Effector CD8-positive, alpha-beta T cell (primary cell): ENCODE data around the gene PSENEN.

Experiments used
- DNase-seq: peaks from one replicate; lab custom pipeline; 2025; lab: John Stamatoyannopoulos, UW

The PSENEN gene

DNA sequence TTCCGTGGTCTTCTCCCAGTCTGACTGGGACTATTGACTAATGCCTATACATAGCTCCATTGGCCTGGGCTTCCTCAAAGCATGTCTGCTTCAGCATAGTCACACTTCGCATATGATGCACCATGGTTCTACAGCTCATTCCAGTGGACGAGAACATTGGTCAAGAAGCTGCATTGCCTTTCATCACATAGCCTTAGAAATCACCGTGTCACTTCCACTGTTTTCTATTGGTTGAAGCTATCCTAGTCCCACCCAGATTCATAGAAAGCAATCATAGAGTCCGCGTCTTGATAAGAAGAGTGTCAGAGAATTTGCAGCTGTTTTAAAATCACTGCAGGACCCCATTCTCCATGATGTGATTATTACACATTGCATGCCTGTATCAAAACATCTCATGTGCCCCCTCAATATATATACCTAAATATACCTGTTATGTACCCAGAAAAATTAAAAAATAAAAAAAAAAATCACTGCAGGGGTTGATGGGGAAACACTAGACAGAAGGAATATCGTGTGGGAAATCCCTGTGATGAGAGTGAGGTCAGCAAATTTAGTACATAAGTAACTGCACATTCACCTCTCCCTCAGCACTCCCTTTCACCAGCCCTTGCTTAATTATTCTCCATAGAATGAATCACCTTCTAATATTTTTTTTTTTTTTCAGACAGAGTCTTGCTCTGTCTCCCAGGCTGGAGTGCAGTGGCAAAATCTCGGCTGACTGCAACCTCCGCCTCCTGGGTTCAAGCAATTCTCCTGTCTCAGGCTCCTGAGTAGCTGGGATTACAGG, 27.8 kb downstream of the PSENEN start:
- DNase-seq = no peak

DNA sequence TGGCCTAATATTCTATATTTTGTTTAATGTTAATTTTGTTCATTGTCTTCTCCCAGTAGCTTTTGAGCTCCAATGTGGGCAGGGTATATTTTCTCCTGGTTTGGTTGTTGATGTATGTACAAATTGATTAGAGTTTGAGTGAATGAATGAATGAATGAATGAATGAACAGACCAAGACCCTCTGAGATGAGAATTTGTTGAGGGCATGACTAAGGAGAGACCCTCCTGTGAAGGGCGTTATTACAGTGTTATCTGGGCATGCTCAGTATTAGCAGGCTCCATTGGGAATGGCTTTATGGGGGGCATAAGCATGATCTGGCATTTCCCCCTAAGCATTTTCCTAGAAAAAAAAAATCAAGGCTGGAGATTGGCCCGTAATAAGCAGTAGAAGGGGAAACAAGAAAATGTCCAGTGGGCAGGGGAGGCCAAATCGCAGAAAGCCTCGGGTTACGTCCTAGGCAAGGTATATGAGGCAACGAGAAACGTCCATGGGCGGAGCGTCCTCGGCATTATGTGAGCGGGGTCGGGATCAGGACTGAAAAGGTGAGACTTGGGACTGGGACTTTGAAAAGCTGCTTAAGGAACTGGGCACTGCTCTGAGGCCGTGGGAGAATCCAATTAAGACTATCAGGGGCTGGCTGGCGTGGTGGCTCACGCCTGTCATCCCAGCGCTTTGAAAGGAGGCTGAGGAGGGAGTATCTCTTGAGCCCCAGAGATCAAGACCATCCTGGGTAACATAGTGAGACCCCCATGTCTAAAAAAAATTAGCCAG, 29.0 kb downstream of the PSENEN start:
- DNase-seq = no peak

DNA sequence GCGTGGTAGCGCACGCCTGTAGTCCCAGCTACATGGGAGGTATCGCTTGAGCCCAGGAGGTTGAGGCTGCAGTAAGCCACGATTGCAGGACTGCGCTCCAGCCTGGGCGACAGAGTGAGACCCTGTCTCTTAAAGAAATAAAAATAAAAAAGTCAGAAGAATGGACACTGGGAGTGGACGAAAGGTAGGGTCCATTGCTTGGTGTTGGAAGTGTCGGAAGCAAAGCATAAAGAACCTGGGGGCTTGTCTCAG, 29.5 kb downstream of the PSENEN start:
- DNase-seq = no peak

DNA sequence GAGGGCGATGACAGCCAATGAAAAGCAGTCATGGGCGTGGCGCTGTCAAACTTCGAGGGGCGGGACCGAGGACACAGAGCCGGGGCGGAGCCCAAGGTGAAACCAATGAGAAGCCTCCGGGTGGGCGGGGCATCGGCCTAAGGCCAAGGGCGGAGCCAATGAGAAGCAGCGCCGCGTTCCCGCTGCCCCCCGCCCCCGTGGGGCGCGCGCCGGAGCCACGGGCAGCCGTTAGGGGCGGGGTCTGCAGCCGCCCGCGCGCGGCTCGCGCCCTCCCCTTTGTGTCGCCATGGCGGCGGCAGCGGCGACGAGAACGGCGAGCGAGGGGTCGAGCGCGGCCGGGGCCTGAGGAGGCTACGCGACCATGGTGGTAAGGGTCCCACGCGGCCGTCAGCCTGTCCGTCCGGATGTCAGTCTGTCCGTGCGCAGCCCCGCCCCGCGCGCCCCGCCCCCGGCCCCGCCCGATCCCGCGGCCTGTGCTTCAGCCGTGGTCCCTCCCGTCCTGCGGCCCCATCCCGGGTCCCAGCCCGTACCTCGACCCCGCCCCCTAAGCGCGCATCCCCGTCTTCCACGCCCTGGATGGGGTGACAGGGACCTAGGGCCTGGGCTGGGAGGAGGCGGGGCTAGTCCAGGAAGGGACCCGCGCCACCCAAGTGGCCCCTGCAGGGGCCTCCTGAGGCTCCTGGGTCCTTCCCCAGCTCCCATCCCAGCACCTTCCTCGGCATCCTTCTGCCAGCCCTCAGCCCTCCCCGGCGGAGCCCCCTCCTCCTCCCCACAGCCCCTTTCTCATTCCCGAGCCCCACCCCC, 30.0 kb downstream of the PSENEN start, which contains the start of gene ARHGAP33:
ARHGAP33 (plus strand) TSS at position 267 of the 804 bp plus-strand sequence; CDS start at position 362, 95 bp downstream.
- DNase-seq = peak; percentile 99

DNA sequence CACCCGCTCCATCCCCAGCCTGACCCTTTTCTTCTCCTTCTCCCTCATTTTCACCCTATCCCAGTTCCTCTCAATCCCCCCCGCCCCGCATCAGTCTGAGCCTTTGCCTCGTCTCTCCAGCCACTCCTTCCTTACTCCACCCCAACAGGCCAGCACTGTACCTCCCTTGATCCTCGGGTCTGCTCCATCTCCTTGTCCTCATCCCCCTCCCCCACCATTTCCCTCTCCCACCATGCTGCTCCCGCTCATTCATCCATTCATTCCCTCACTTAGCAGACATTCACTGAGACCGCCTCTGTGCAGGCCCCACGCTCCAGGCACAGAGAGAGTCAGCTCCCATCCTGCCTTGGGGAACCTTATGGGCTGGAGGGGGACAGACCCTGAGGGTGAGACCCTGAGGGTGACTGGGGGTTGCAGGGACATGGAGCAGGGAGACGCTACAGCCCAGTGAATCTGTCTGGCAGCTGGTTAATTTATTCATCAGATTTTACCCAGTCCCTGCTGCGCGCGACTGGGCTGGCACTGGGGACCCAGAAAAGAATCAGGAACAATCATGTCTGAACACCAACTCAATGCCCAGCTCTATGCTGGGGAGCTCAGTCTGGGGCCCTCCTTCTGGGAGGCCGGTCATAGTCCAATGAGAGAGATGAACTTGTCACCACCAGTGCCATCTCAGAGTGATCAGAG, 30.8 kb downstream of the PSENEN start:
- no peak for DNase-seq

DNA sequence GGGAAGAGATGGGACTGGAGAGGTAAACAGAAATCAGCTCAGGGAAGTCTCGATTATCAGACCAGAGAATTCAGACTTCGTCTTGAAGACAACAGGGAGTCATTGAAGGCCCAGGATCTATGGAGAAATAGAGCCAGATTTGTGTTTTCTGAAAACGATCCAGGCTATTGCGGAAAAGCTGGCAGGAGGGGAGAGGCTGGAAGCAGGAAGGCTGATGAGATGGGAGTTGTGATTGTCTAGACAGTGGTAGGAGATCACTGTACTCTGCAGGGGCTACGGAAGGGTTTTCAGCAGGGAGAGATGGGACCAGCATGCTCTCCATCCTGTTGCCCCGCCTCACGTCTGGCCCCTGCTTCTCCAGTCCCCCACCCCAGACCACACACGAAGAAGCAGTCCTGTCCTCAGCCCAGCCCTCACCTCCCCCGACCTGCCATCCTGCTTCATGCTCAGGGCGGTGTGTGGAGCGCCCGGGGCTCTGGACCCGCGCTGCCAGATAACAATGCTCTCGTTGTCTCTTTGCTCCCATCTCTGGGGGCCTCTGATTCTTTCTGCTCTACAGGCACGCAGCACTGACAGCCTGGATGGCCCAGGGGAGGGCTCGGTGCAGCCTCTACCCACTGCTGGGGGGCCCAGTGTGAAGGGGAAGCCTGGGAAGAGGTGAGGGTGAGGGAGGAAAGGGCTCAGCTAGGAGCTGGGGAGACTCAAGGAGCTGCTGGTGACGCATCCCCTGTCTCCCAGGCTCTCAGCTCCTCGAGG, 31.8 kb downstream of the PSENEN start:
- DNase-seq = no peak

DNA sequence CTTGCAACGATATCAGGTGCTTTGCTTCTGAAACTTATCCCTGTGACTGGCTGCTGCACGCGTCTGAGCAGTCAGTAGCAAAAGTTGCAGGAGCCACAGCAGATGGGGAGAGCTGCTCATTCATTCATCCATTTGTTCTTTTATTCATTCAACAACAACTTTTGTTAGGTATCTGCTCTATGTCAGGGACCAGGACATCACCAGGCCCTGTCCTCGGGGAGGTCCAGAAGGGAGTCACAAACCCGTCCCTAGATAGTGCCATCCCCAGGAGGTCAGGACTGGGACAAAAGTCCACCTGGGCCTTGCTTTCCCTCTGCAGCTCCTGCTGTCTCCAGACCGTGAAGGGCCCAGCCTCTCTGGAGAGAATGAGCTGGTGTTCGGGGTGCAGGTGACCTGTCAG, 32.5 kb downstream of the PSENEN start:
- no peak for DNase-seq

DNA sequence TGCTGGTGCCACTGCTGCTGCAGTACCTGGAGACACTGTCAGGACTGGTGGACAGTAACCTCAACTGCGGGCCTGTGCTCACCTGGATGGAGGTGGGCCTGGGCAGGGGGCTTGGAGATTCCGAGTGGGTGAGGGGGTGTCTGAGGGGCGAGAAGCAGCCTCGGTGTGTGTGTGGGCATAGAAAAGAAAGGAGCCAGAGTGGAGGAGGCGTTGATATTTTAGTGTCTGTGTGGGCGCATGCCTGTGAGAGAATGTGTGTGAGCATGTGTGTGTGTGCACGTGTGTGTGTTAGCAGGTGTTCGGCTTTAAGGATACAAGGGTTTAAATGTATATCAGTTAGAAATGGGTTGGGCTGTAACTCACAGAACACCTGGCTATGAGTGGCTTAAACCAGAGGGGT, 33.6 kb downstream of the PSENEN start:
- DNase-seq = no peak

DNA sequence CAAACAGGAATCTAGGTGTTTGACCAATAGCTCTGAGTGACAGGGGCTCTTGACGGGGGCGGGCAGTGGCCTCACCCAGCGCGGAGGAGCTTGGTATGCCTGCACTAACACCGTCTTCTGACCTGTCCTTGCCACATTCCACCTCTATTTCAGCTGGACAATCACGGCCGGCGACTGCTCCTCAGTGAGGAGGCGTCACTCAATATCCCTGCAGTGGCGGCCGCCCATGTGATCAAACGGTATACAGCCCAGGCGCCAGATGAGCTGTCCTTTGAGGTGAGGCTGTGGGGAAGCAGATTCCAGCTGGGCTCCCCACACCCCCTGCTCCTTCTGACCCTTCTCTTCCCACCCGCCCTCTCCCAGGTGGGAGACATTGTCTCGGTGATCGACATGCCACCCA, 34.6 kb downstream of the PSENEN start:
- no peak for DNase-seq

DNA sequence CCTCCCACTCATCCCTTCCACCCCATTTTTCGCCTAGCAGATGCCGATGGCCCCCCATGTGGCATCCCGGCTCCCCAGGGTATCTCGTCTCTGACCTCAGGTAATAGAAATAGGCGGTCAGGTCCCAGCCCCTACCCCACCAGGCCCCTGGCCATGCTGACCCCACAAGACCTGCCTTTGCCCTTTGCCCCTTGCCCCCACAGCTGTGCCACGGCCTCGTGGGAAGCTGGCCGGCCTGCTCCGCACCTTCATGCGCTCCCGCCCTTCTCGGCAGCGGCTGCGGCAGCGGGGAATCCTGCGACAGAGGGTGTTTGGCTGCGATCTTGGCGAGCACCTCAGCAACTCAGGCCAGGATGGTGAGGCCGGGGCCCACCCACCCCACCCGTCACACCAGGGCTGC, 35.3 kb downstream of the PSENEN start:
- no peak for DNase-seq

DNA sequence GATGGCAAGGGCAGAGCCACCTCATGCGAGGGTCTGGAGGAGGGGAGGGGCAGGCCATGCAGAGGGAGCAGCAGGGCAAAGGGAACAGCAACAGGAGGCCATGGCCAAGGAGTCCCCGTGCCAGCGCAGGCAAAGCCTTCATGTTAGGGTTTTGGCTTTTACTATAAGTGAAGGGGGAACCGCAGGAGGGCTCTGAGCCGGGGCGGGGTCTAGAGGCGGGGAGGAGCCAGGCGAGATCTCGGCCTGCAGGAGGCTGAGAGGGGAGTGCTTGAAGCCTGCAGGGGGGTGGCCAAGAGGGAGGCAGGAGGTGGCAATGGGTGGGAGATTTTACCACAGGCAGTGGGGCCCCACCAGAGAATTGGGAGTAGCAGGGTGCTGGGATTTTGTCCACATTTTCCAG, 36.2 kb downstream of the PSENEN start:
- DNase-seq = no peak

DNA sequence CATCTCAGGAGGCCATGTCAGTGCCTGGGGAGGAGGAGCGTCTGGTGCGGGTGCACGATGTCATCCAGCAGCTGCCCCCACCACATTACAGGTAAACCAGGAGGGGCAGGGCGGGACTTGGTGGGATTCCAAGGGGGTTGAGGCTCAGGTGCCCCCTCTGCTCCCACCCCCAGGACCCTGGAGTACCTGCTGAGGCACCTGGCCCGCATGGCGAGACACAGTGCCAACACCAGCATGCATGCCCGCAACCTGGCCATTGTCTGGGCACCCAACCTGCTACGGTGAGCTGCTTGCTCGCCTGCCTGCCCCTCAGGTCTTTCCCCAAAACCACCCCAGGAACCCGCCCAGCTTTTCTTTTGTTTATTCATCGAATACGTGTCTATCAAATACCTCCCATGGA, 37.1 kb downstream of the PSENEN start:
- no peak for DNase-seq

DNA sequence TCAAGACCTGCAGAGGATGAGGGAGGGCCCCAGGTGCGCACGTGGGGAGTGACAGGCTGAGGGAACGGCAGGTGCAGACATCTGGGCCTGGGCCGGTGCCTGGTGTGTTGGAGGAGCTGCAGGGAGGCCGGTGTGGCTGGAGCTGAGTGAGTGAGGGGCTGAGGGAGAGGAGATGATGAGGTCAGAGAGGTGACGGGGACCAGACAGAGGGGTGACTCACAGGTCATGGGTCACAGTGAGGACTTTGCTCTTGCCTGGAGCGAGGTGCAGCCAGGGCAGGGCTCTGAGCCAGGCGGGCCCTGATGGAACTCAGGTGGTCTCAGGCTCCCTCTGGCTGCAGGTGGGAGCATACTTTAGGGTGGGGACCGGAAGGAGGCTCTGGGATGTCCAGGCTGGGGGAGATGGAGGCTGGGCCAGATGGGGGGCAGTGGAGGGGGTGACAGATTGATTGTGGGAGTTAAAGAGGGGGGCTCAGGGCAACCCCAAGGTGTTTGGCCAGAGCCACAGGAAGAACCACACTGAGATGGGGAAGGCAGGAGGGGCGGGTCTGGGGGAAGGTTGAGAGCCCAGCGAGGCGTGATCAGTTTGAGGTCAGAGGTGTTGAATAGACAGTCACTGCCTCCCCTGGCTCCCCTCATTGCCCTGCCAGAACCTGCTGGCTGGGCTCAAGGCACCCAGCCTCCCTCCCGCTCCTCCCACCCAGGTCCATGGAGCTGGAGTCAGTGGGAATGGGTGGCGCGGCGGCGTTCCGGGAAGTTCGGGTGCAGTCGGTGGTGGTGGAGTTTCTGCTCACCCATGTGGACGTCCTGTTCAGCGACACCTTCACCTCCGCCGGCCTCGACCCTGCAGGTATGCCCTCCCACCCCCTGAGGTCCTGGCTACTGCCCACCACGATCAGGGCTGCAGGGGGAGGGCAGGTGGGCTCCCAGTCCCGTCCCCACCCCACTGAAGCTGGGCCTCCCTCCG, 38.3 kb downstream of the PSENEN start:
- no peak for DNase-seq

DNA sequence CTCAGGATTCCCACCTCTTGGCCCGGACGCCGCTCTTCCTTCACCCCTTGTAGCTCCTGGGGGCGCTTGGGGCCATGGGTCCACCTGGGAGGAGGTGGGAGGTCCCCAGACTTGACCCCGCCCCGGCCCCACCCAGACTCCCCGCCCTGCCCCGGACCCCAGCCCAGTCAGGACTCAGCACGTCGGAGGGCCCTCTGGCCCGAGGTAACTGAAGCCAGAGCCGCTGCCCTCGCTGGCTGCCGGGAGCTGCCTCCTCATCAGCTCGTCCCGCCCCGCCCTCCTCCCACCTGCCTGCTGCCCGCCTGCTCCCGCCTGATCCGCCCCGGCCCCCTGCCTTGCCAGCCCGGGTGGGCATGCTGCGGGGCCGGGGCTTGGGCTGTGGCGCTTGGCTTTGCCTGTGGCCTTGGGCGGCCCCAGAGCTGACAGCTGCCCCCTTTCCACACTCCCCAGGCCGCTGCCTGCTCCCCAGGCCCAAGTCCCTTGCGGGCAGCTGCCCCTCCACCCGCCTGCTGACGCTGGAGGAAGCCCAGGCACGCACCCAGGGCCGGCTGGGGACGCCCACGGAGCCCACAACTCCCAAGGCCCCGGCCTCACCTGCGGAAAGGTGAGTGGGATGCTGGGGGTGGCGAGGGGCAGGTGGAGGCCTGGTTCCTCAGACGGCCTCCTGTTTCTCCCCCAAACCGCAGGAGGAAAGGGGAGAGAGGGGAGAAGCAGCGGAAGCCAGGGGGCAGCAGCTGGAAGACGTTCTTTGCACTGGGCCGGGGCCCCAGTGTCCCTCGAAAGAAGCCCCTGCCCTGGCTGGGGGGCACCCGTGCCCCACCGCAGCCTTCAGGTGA, 39.3 kb downstream of the PSENEN start:
- DNase-seq = no peak

DNA sequence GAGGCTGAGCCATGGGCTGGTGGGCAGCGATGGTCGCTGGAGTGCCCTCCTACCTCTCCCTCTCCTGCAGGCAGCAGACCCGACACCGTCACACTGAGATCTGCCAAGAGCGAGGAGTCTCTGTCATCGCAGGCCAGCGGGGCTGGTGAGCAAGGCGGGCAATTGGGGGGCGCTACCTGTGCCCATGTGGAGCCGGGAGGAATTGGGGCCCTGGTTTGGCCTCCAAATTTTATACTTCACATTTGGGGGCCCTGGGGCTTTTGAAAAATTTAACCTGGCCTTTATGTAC, 39.8 kb downstream of the PSENEN start:
- no peak for DNase-seq

DNA sequence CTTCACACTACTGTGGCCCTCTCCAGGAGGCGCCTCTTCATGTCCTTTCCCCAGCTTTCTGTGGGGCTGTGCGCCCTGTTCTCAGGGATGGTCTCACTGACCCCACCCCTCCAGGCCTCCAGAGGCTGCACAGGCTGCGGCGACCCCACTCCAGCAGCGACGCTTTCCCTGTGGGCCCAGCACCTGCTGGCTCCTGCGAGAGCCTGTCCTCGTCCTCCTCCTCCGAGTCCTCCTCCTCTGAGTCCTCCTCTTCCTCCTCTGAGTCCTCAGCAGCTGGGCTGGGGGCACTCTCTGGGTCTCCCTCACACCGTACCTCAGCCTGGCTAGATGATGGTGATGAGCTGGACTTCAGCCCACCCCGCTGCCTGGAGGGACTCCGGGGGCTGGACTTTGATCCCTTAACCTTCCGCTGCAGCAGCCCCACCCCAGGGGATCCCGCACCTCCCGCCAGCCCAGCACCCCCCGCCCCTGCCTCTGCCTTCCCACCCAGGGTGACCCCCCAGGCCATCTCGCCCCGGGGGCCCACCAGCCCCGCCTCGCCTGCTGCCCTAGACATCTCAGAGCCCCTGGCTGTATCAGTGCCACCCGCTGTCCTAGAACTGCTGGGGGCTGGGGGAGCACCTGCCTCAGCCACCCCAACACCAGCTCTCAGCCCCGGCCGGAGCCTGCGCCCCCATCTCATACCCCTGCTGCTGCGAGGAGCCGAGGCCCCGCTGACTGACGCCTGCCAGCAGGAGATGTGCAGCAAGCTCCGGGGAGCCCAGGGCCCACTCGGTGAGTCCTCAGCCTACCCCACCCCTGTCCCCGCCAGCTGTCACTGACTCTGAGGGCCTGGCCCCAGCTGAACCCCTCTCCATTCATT, 41.1 kb downstream of the PSENEN start:
- DNase-seq = no peak

DNA sequence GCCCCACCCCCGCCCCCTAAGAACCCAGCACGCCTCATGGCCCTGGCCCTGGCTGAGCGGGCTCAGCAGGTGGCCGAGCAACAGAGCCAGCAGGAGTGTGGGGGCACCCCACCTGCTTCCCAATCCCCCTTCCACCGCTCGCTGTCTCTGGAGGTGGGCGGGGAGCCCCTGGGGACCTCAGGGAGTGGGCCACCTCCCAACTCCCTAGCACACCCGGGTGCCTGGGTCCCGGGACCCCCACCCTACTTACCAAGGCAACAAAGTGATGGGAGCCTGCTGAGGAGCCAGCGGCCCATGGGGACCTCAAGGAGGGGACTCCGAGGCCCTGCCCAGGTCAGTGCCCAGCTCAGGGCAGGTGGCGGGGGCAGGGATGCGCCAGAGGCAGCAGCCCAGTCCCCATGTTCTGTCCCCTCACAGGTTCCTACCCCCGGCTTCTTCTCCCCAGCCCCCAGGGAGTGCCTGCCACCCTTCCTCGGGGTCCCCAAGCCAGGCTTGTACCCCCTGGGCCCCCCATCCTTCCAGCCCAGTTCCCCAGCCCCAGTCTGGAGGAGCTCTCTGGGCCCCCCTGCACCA, 41.9 kb downstream of the PSENEN start:
- DNase-seq = no peak
